ENCODE results near the gene AP1S2.
"Not testable (repeated sequence)": the region's sequence is repeated elsewhere in the genome, so short reads cannot be mapped to it uniquely, and the experiment has no call there.

AP1S2 gene

DNA sequence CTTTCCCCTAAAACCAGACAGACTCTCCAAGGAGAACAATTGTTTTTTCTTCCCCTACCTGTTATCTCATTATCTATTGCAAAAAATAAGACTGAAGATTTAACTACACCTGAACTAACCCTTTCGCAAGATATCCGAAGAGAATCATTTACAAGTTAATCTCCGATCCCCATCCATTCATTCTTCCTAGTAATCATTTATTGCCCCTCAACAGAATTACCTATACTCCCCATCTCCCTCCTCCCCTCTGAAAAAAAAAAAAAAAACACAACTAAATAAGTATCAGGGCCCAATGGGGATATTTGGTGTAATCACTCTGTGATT, 28.9 kb upstream of the AP1S2 start:
- TF ChIP-seq, protein P1, sequence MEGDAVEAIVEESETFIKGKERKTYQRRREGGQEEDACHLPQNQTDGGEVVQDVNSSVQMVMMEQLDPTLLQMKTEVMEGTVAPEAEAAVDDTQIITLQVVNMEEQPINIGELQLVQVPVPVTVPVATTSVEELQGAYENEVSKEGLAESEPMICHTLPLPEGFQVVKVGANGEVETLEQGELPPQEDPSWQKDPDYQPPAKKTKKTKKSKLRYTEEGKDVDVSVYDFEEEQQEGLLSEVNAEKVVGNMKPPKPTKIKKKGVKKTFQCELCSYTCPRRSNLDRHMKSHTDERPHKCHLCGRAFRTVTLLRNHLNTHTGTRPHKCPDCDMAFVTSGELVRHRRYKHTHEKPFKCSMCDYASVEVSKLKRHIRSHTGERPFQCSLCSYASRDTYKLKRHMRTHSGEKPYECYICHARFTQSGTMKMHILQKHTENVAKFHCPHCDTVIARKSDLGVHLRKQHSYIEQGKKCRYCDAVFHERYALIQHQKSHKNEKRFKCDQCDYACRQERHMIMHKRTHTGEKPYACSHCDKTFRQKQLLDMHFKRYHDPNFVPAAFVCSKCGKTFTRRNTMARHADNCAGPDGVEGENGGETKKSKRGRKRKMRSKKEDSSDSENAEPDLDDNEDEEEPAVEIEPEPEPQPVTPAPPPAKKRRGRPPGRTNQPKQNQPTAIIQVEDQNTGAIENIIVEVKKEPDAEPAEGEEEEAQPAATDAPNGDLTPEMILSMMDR (IDR thresholded peaks at IDR 0.05; ENCODE audit: control insufficient read depth, insufficient read depth, low read depth, low read length, missing control alignments): no peak
- H3K4me3 ChIP-seq (ENCODE audit: control insufficient read depth, low read depth, low read length): no peak overlapping the region

DNA sequence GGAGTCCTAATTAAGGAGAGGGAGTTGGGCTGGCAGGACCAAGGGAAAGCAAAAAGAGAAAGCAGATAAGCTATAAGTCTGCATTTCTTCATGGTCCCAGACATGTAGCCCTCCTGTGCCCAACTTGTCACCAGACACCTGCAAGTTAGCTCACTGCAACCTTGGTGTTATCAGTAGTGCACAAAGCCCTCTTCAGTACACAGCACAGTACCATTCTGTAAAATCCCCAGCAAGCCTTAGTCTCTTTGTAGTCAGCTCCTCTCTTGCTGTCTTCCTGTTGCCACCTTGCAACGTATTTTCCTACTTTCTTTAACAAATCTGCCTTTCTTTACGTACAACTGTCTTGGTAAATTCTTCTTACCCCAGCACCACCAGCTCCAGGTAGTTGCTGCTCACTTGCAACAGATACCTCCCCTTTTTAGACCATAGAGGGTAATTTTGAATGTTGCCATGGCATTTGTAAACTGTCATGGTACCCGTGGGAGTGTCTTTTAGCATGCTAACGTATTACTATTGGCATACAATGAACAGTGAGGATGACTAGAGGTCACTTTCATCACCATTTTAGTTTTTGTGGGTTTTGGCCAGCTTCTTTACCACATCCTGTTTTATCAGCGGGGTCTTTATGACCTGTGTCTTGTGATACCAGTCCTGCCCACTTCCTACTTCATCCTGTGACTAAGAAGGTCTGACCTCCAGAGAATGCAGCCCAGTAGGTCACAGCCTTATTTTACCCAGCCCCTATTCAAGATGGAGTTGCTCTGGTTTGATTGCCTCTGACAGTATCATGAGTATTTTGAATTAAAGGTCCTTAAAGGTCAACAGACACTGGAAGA, 28.3 kb upstream of the AP1S2 start:
- TF ChIP-seq, protein P1 (IDR thresholded peaks at IDR 0.05; ENCODE audit: control insufficient read depth, insufficient read depth, low read depth, low read length, missing control alignments): no peak
- no peak for DNase-seq (ENCODE audit: low read depth)
- H3K4me3 ChIP-seq (ENCODE audit: control insufficient read depth, low read depth, low read length): no peak overlapping the region

More for the DNA sequence above, 28.9 kb upstream of the AP1S2 start:
- no peak for DNase-seq (ENCODE audit: low read depth)

DNA sequence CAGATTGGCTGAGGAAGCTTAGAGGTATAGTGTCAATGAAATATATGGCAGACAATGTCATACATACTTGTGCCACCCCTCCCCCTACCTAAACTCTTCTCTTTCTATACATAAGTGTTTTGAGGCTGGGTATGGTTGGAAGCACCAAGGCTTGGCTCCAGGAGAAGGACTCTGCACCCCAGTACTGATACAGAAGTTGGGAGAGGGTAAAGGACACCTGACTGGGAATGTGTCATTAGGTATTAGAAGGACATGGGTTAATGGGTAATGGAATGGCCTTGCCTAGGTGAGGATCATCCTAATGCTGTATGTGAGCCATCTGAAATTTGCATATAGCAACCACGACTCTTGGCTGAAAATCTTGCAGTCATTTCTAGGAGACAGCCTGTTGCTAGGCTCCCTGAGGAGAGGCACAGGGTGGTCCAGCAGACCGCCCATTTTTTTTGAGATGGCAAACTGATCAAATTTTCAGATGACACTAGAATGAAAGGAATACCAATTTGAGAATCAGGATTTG, 26.8 kb upstream of the AP1S2 start:
- no peak overlapping the region for H3K4me3 ChIP-seq (ENCODE audit: control insufficient read depth, low read depth, low read length)
- DNase-seq (ENCODE audit: low read depth): no peak
- TF ChIP-seq, protein P1 (IDR thresholded peaks at IDR 0.05; ENCODE audit: control insufficient read depth, insufficient read depth, low read depth, low read length, missing control alignments): no peak

DNA sequence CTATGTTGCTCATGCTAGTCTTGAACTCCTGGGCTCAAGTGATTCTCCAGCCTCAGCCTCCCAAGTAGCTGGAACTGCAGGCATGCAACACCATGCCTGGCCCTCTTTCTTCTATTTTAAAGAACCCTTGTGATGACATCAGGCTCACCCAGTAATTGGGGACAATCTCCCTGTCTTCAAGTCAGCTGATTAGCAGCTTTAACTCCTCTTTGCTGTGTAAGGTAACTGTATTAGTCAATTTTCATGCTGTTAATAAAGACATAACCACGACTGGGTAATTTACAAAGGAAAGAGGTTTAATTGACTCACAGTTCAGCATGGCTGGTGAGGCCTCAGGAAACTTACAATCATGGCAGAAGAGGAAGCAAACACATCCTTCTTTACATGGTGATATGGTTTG, 23.3 kb upstream of the AP1S2 start:
- DNase-seq (ENCODE audit: low read depth); H3K4me3 ChIP-seq (ENCODE audit: control insufficient read depth, low read depth, low read length): not testable (repeated sequence)

DNA sequence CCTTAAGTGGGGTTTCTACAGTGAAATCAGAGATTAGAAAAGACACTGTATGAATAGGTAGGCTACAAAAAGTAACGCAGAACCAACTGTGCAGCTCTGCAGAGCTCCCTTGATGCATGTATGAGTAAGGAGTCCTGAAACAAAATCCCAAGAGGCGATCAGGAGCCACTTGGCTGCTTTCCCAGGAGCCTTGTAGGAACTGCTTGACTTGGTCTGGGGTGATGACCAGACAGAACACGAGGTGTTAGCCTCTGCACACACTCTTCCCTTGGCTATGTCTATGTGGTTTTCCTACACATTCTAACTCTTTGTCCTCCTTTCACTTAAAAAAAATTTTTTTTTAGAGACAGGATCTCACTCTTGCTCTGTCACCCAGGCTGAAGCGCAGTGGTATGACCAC, 22.8 kb upstream of the AP1S2 start:
- DNase-seq (ENCODE audit: low read depth): no peak
- TF ChIP-seq, protein P1 (IDR thresholded peaks at IDR 0.05; ENCODE audit: control insufficient read depth, insufficient read depth, low read depth, low read length, missing control alignments): no peak
- no peak overlapping the region for H3K4me3 ChIP-seq (ENCODE audit: control insufficient read depth, low read depth, low read length)

DNA sequence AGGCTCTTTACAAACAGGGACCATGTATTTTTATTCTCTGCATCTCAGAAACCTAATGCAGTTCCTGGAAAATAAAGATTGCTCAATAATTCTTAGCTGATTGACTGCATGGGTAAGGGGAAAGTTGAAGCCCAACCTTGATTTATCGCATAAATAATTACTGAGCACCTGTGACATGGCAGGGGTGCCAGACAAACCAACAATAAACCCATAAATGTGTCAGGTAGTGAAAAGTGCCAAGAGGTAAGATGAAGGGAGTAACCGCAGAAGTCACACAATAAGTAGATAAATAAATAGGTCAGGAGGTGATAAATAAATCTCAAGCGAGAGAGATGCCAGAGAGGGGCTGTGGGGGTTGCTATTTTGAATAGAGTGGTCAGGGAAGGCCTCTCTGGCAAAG, 20.1 kb upstream of the AP1S2 start:
- DNase-seq (ENCODE audit: low read depth): no peak
- TF ChIP-seq, protein P1 (IDR thresholded peaks at IDR 0.05; ENCODE audit: control insufficient read depth, insufficient read depth, low read depth, low read length, missing control alignments): no peak
- H3K4me3 ChIP-seq (ENCODE audit: control insufficient read depth, low read depth, low read length): no peak overlapping the region

DNA sequence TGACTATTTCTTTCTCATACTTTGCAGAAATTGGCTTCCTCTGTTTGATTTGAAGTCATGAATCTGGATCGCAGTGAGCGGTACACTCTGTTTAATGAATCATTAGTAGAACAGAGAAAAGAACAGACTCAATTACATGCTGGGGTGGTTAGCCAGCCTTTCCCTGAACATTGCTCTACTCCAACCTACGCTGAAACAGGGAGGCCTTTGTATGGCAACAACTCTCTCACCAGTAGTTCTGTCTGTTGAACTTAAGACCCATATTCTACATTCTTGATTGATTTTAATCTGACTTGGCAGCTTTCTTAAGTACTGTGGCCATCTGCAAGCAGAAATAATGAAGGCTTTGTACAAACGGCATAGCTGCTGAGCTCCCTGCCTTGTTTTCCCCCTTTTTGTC, 19.0 kb upstream of the AP1S2 start:
- no peak overlapping the region for H3K4me3 ChIP-seq (ENCODE audit: control insufficient read depth, low read depth, low read length)
- no peak for DNase-seq (ENCODE audit: low read depth)
- TF ChIP-seq, protein P1 (IDR thresholded peaks at IDR 0.05; ENCODE audit: control insufficient read depth, insufficient read depth, low read depth, low read length, missing control alignments): no peak

Measured in AG09309 (cell line).